ENCODE data around the gene SLC1A2. TPM values are rescaled to one million over a fixed set of nuclear protein-coding genes. Genes with fewer than 3 reads are reported as not detected.

The SLC1A2 gene
- total and polyA plus RNA-seq, 2 donors (not counting 1 experiment from before 2014, with no cell fraction given), result 1.2 to 7.6 TPM

DNA sequence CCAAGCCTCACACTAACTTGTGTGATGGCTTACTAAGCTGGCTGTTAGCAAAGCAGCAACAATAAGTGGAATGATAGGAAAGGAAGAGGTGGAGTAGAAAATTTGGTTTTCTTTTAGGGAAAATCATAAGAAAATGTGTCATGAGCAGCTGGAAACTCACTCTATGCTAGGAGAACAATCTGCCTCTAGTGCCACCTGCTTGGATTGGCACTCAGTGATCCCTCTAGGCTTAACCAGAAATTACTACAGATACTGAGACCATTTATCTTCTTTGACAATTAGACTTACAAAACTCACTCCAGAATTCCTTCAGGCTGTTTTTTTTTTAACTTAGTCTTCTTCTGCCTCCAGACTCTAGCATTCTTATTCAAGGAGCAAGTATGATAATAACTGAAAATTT, 163.1 kb downstream of the SLC1A2 start:
- no peak overlapping the region for H3K4me3 ChIP-seq (replicated peaks in 1 of 4; ENCODE audit: control extremely low read depth in 1 of 4, insufficient read depth in 1 of 4, low read depth in 3 of 4, low read length in 4 of 4)
- H3K27me3 ChIP-seq (ENCODE audit: control insufficient read depth, insufficient read depth, low read length), result no peaks in the 10 kb centered on the region
- no peaks in the 10 kb centered on the region for H3K9me3 ChIP-seq (ENCODE audit: control insufficient read depth, insufficient read depth, low read depth, low read length)
- no peak for DNase-seq (ENCODE audit: low read depth in 2 of 2)
- no peaks in the 10 kb centered on the region for H3K79me2 ChIP-seq (ENCODE audit: control insufficient read depth, insufficient read depth, low read length)
- H3K4me2 ChIP-seq (ENCODE audit: extremely low read depth, insufficient read depth, low read length), result no peak overlapping the region
- no peaks in the 10 kb centered on the region for H3K36me3 ChIP-seq (ENCODE audit: control insufficient read depth, insufficient read depth, low read length)
- no peak overlapping the region for H3K27ac ChIP-seq (ENCODE audit: insufficient read depth, low read length)
- peaks cover 4% of the 10 kb centered on the region for H3K4me1 ChIP-seq (ENCODE audit: control insufficient read depth, extremely low read depth, insufficient read depth, low read length)
- TF ChIP-seq EZH2 (IDR thresholded peaks at IDR 0.05; ENCODE audit: low read length, missing control alignments), result no peak
- TF ChIP-seq, protein P1, sequence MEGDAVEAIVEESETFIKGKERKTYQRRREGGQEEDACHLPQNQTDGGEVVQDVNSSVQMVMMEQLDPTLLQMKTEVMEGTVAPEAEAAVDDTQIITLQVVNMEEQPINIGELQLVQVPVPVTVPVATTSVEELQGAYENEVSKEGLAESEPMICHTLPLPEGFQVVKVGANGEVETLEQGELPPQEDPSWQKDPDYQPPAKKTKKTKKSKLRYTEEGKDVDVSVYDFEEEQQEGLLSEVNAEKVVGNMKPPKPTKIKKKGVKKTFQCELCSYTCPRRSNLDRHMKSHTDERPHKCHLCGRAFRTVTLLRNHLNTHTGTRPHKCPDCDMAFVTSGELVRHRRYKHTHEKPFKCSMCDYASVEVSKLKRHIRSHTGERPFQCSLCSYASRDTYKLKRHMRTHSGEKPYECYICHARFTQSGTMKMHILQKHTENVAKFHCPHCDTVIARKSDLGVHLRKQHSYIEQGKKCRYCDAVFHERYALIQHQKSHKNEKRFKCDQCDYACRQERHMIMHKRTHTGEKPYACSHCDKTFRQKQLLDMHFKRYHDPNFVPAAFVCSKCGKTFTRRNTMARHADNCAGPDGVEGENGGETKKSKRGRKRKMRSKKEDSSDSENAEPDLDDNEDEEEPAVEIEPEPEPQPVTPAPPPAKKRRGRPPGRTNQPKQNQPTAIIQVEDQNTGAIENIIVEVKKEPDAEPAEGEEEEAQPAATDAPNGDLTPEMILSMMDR (conservative IDR thresholded peaks at IDR 0.05 in 1 of 2, IDR thresholded peaks at IDR 0.05 in 1 of 2; ENCODE audit: low read depth in 1 of 2, low read length in 2 of 2), result no peak
- H3K9ac ChIP-seq (ENCODE audit: insufficient read depth, low read length), result no peak overlapping the region
- no peak overlapping the region for H2AFZ ChIP-seq (ENCODE audit: low read length)
- H4K20me1 ChIP-seq (ENCODE audit: control insufficient read depth, extremely low read depth, insufficient read depth, low read length), result no peaks in the 10 kb centered on the region

DNA sequence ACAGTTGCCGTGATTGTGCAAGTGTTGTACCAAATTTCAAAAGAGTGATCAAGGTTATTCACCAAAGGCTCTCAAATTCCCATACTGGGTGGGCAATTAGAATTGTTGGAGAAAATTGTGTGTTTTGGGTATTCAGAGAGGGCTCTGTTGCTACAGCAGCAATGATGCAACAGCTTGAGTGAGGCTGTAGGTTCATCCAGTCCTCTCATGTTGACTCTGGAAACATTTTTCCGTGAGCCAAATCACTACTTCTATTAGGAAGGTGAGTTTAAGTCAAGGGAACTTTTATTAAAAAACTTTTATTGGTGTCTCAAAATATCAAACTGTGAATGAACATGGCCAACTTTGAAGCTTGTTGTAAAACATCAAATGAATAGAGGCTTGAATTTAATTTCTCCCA, 163.8 kb downstream of the SLC1A2 start:
- H3K4me1 ChIP-seq (ENCODE audit: control insufficient read depth, extremely low read depth, insufficient read depth, low read length), result peaks cover 4% of the 10 kb centered on the region
- no peaks in the 10 kb centered on the region for H3K36me3 ChIP-seq (ENCODE audit: control insufficient read depth, insufficient read depth, low read length)
- H3K9ac ChIP-seq (ENCODE audit: insufficient read depth, low read length), result no peak overlapping the region
- H3K4me3 ChIP-seq (replicated peaks in 1 of 4; ENCODE audit: control extremely low read depth in 1 of 4, insufficient read depth in 1 of 4, low read depth in 3 of 4, low read length in 4 of 4), result no peak overlapping the region
- H3K27ac ChIP-seq (ENCODE audit: insufficient read depth, low read length), result no peak overlapping the region
- TF ChIP-seq EZH2 (IDR thresholded peaks at IDR 0.05; ENCODE audit: low read length, missing control alignments), result no peak
- TF ChIP-seq, protein P1 (conservative IDR thresholded peaks at IDR 0.05 in 1 of 2, IDR thresholded peaks at IDR 0.05 in 1 of 2; ENCODE audit: low read depth in 1 of 2, low read length in 2 of 2), result no peak
- H2AFZ ChIP-seq (ENCODE audit: low read length), result no peak overlapping the region
- H3K79me2 ChIP-seq (ENCODE audit: control insufficient read depth, insufficient read depth, low read length), result no peaks in the 10 kb centered on the region
- no peak overlapping the region for H3K4me2 ChIP-seq (ENCODE audit: extremely low read depth, insufficient read depth, low read length)
- DNase-seq (ENCODE audit: low read depth in 2 of 2), result no peak
- no peaks in the 10 kb centered on the region for H3K9me3 ChIP-seq (ENCODE audit: control insufficient read depth, insufficient read depth, low read depth, low read length)
- H3K27me3 ChIP-seq (ENCODE audit: control insufficient read depth, insufficient read depth, low read length), result no peaks in the 10 kb centered on the region
- no peaks in the 10 kb centered on the region for H4K20me1 ChIP-seq (ENCODE audit: control insufficient read depth, extremely low read depth, insufficient read depth, low read length)

DNA sequence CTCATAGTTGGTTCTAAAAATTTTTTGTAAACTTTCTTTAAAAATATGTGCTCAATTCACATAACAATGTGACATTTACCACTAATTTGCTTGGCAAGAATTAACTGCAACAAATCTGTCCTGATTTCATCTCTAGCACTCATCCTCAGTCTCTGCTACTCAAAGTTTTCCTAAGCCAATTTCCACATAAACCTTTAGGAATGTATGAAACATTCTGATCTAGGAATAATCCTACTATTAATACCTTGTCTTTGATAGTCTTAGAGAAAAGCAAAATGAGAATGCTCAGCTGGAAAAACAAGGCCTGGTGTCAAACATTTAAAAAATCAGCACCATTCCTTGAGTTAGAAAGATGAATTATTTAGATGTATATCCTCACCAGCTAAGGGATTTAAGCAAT, 166.1 kb downstream of the SLC1A2 start:
- Histone ChIP-seq H3K79me2 (ENCODE audit: control insufficient read depth, insufficient read depth, low read length) (no peaks in the 10 kb centered on the region), H3K27me3 (ENCODE audit: control insufficient read depth, insufficient read depth, low read length) (no peaks in the 10 kb centered on the region), H2AFZ (ENCODE audit: low read length) (no peak overlapping the region), H4K20me1 (ENCODE audit: control insufficient read depth, extremely low read depth, insufficient read depth, low read length) (no peaks in the 10 kb centered on the region), H3K36me3 (ENCODE audit: control insufficient read depth, insufficient read depth, low read length) (no peaks in the 10 kb centered on the region), H3K4me2 (ENCODE audit: extremely low read depth, insufficient read depth, low read length) (no peak overlapping the region), H3K4me3 (replicated peaks in 1 of 4; ENCODE audit: control extremely low read depth in 1 of 4, insufficient read depth in 1 of 4, low read depth in 3 of 4, low read length in 4 of 4) (no peak overlapping the region), H3K9me3 (ENCODE audit: control insufficient read depth, insufficient read depth, low read depth, low read length) (no peaks in the 10 kb centered on the region), H3K9ac (ENCODE audit: insufficient read depth, low read length) (no peak overlapping the region), H3K27ac (ENCODE audit: insufficient read depth, low read length) (no peak overlapping the region), H3K4me1 (ENCODE audit: control insufficient read depth, extremely low read depth, insufficient read depth, low read length) (peaks cover 4% of the 10 kb centered on the region)
- DNase-seq (ENCODE audit: low read depth in 2 of 2), result peak in 1 of 2 donors; percentile 60
- TF ChIP-seq, protein P1 (conservative IDR thresholded peaks at IDR 0.05 in 1 of 2, IDR thresholded peaks at IDR 0.05 in 1 of 2; ENCODE audit: low read depth in 1 of 2, low read length in 2 of 2), result no peak
- no peak for TF ChIP-seq EZH2 (IDR thresholded peaks at IDR 0.05; ENCODE audit: low read length, missing control alignments)
